ENCODE measurements around the gene PHF10.

PHF10 gene

DNA sequence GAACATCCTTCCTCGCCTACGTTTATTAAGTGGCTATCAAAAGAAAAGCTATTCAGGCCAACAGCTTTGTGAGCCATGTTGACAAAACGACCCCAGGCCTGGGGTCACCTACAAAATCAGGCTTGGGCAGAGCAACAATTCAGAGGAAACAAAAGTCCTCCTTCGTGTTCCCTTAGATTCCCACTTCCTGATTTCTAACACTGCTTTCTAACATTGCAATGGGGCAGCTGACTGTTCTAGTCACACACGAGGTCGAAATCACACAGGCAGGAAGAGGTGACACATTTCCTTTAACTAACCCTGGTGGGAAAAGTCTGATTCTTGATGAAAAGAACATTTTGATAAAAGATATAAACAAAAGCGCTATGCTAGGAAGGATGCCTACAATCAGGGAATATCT is 54.4 kb downstream of the PHF10 start:
- DNase-seq: no peak

DNA sequence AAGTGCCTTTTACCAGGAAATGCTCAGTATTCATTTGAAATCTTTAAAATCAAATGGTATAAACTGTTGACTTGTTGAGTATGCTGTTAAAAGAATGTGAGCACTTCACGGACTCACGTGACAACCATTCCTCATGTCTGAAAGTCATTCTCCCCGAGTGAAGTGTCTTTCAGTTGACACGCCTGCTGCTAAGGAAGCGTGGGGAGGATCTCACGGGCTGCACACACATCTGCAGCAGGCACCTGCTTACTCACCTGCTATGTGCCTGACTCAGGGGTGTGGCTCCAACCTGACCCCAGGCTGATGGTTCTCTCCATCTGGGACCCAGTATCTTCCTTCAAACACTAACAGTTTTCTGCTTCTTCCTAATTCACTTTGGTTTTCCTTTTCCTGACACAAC is 55.2 kb downstream of the PHF10 start:
- DNase-seq: no peak

DNA sequence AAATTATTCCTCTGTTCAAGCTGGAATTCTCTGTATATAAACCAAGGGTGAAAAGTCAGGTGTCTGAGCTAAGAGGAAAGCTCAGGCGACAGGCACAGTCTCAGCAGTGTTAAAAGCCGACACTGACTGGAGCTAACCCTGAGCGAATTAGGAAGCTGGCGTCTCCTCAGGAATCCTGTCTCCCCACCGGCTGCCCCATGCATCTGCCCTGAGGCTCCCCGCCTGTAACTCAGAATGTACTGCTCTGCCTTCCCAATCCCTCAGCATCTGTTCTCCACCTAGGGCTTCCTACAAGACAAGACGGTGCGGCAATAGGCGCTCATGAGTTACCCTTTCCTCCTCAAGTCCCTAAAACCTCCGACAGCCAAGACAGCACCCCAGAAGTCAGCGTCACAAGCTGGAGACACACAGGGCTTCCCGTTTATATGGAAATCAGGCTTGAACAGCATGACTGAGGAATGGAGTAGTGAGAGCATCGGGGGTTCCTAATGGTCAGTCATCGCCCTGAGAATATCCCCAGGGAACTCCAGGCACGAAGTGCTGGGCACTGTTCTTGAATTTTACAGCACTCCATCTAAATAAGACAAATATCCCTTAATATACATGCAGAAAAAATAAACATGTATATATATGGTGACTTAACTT is 56.0 kb downstream of the PHF10 start:
- DNase-seq: no peak

DNA sequence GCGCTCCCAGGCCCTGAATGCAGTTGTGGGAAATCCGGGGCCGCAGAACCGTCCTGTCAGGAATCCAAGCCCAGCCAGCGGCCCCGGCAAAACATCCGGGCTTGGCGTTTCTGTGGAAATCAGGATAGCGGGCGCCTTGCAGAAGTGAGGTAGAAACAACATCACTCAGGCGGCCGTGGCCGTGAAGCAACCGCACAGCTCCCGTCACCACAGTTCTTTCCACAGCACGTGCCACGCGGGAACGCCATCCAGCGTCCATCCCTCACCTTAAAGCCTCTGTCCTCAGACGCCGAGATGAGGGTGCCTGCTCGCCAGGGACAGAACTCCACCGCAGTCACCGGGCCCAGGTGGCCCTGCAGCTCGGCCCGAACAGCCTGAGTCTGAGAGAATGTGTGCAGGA is 56.6 kb downstream of the PHF10 start:
- no peak for DNase-seq

DNA sequence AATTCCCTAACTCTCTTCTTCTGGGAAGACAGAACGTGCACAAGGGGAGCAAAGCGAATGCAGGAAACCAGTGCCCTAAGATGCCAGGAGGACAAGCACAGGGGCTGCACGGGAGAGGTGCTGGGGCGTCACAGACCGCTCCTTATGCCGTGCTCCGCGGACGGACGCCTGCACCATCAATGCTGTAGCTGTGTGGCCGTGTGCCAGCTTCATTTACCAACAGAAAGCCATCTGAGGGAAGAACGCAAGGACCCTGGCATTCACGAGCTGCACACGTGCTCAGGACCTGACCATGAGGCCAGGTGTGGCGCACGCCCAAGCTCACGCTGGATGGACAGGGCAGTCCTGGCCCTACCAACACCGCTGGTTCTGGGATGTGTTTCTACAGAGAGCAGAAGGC is 57.9 kb downstream of the PHF10 start:
- no peak for DNase-seq

DNA sequence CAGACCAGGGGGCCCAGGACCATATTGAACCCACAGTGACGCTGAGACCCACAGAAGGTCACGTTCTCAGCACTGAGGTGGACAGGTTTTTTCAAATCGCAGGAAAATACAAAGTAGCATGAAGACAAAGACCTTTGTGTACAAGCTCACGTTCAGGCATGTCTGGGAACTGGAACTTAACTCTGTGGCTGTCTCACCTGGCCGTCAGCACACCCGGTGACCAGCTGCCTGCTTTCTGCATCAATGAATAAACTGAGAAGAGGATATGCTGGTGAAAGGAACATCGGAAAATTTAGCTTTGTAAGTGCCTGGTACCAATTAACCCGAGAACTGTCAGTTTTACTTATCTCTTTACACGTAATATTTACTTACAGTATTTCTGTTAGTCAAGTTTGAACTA is 59.0 kb downstream of the PHF10 start:
- no peak for DNase-seq

DNA sequence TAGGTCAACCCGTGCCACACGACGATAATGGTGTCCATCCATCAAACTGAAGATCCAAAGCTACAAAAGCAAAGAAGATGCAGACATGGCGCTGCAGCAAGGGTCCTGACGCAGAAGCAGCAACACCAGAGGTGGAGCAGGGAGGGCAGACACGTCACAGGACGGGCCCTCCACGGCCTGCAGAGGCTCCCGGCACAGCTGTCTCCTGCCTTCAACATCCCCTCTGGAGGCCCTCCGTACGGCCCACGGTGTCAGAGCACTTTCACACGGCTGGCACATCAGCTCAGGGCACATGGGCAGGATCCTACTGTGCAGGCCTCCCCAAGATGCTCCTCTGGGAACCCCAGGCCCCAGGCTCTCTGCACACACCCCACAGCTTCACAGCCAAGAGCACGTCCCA is 60.1 kb downstream of the PHF10 start:
- no peak for DNase-seq

DNA sequence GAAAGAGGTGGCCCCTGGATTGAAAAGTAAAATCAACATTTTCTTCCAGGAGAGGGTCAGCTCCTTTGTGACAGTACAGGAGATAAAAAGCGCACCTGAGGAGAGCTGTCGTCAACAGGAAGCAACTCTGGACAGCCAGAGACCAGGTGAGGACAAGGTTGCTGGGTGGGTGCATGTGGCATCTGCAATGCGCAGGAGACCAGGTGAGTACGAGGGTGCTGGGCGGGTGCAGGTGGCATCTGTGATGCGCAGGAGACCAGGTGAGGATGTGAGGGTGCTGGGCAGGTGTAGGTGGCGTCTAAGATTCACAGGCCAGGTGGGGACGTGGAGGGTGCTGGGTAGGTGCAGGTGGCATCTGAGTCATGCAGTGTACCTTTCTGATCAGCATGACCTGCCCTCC is 60.8 kb downstream of the PHF10 start:
- DNase-seq: no peak

DNA sequence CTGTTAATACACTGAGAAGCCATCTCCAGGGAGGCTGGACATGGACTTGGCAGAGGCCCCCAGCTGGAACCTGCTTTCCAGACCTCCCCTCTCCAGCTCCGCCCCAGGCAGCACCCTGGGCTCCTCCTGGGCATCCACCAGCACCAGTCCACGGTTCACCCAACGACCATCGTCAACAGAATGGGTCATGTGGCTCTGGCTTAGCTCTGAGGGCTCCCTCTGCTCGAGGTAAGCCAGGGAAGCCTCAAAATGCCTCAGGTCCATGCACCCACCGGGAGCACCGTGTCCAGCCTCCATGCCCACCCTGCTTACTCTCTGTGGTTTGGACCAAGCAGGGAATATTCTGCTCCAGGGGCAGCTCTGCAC is 62.9 kb downstream of the PHF10 start:
- DNase-seq: no peak

DNA sequence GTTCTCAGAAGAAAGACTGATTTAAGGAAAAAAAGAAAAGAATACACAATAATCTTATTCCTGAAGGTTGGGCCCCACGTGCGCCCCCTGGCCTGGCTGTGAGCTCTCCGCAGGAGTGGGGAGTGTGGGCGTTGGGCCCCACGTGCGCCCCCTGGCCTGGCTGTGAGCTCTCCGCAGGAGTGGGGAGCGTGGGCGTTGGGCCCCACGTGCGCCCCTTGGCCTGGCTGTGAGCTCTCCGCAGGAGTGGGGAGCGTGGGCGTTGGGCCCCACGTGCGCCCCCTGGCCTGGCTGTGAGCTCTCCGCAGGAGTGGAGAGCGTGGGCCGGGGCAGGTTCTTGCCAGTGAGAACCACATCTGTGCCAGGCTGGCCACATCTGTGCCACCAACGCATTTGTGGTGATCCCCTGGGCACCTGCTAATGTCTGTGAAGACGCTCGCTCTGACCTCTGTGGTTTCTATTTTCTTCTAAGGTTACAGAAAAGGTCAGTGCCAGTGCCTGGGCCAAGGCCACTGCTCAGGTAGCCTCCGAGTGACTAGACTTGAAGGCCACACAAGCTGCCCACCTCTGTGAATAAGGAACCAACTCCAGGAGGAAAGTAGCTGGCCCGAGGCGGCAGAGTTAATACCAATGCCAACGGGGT is 63.4 kb downstream of the PHF10 start:
- no peak for DNase-seq

DNA sequence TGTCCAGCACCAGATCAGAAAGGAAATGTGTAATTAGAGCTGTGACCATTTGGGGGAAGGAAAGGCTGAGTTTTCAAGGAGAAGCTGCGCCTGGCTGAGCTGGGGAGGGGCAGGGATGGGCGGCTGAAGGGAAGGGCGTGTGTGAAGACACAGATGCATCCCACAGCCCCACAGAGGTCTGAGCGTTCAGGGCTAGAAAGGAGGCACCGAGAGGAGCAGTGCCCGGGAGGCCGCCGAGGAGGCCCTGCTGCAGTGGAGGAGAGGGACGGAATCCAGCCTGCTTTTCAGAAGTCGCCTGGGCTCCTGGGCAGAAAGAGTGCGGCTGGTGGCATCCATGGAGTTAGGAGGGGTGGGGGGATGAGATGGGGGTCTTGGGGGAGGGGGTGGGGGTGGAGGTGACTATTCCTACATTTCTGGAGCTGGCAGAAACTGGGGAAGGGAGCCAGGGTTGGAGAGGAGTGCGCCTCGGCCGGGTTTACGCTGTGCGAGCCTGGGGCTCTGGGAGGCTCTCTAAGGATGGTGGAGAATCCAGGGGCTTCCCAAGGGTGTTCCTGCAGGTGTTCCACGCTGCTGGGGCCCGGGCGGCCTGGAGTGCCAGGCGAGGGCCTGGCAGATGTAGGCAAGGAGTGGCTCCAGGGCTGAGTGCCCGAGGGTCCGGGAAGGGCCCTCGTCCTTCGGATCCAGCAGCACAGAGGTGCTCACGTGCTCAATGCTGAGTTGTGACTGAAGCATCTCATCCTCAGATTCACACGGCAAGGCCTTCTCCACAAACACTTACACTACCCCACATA is 64.3 kb downstream of the PHF10 start:
- no peak for DNase-seq

DNA sequence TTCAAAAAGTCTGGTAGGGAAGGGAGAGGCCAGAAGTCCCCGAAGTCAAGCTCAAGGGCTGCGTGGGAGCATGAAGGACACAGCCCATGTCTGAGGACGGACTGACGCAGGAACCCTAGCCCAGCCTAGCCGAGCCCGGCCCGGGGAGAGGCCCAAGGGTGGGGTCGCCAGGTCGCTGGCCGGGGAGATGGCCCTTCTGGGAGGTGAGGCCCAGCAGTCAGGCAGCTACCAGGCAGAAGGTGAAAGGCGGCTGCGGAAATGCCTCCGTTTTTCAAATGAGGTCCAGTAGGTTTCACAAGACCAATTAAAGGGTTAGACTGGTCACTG is 67.1 kb downstream of the PHF10 start:
- no peak for DNase-seq

DNA sequence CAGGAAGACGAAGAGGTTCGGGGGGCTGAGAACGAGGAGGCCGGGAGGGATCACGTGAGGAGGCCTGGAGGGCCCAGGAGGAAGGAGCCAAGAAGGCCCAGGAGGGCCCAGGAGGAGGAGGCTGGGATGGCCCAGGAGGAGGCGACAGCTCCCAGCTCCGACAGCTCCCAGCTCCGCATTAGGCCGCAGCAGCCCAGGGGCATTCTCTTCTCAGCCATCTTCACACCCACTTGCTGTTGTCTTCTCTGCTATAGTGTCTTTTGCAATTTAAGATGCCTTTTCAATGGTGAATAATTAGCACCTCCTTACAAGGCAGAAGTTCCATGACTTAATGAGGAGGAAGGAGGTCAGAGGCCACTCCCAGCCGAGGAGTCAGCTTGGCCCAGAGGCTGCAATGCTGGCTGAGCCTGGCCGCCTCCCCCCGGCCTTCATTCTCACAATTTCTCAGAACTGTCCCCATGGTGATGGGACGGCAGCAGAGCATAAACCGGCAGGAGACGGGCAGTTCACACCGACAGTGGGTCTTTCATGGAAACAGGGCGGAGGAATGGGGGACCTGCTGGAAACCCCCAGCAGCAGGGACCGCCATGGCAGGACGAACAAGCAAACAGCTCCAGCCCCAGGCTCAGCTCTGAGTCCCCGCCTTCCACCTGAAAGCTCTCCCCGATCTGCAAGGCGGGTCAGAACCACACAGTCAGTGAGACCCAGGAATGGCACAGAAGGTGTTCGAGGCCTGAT is 67.6 kb downstream of the PHF10 start:
- DNase-seq: no peak

DNA sequence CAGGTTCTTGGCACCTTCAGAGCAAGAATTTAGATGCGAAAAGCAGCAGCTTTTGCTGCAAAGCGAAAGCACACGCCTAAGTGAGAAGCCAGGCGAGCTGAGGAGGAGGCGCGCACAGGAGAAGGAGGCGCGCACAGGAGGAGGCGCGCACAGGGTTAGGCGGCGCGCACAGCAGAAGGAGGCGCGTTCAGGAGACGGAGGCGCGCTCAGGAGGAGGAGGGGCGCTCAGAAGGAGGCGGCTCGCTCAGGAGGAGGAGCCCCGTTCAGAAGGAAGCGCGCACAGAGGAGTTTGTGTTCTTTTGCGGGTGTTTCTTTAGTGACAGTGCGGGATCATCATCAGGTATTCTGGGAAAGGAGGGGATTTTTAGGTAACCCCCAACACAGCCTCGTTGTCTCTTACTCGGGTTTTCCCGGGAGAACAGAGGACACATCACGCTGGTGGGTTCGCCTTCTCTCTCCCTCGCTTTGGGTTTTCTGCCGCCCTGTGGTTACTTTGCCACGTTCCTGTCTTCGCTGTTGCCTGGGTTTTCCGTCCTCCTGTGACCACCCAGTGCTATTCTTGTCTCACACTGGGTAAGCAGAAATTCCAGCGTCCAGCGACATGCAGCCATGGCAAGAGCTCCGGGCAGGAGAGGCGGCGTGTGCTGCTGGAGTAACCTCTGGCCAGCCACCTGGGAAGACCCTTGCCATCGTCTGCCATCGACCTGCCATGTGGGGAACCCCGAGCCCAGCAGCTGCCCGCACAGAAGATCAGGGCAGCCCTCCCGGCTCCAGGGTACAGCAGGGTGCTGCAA is 69.5 kb downstream of the PHF10 start:
- no peak for DNase-seq

Data from OCI-M1 (cell line).